Gastrocnemius medialis (tissue), 4 donors: ENCODE data around the gene DCBLD2.

Experiments used
- CTCF ChIP-seq, 5 experiments: fragments of 450-650 bp in 3 of 5; fragments of 200-600 bp in 2 of 5; sonication (generic) in 2 of 5; IDR thresholded peaks in 4 of 5; conservative IDR thresholded peaks in 1 of 5; 1 replicate in 4 of 5; 2 replicates in 1 of 5; pipeline ENCODE4 v1.5.1; 2016 to 2019; ENCODE audit warnings: antibody characterized with exemption in 5 of 5, mild to moderate bottlenecking in 3 of 5, moderate library complexity in 3 of 5
- POLR2A ChIP-seq, 2 donors: fragments of 450-650 bp; IDR thresholded peaks; one replicate each; pipeline ENCODE4 v1.6.1; 2017; ENCODE audit warnings: antibody characterized with exemption in 2 of 2, mild to moderate bottlenecking in 2 of 2, moderate library complexity in 2 of 2

DNA sequence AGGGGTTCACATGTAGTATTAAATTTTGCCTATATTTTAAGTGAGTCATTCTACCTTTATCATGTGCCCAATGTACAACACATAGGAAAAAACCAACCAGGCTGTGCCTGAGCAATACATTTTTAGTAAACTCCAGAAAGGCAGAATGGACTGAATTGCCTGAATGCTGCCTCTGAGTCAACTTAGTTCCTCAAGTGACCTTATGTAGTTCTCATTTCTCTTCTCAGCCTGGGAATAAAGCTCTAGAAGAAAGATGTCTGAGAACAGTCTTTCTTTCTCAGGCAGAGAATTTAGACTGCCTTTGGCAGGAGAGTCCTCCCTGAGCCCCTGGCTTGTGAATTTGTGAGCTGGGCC lies 125.4 kb downstream of the DCBLD2 start:
- TF ChIP-seq CTCF (IDR thresholded peaks at IDR 0.05 in 4 of 5, conservative IDR thresholded peaks at IDR 0.05 in 1 of 5) (no peak), POLR2A (IDR thresholded peaks at IDR 0.05) (no peak)
